T-helper 1 cell (primary cell): ENCODE measurements around the gene MAML3.
A peak's percentile ranks its signal among the peaks of the same experiment; 100 is the strongest.

ENCODE experiments used
- DNase-seq, 5 donors: peaks; one replicate each; pipeline ENCODE4 v3.0.0-alpha.2; 2012 to 2020

Gene MAML3

GRCh38 chr4:139917896-139918295, 236.1 kb downstream of the MAML3 start:
- no peak for DNase-seq

GRCh38 chr4:139916041-139916440, 237.9 kb downstream of the MAML3 start:
- no peak for DNase-seq

GRCh38 chr4:139915037-139915436, 238.9 kb downstream of the MAML3 start:
- no peak for DNase-seq

GRCh38 chr4:139913995-139914598, 239.9 kb downstream of the MAML3 start:
- DNase-seq, result no peak

- no peak for DNase-seq
Measured at GRCh38 chr4:139913398-139913990, 240.5 kb downstream of the MAML3 start.

- DNase-seq, result no peak
Measured at GRCh38 chr4:139912445-139912844, 241.5 kb downstream of the MAML3 start.

- DNase-seq, result no peak
Measured at GRCh38 chr4:139910106-139910505, 243.9 kb downstream of the MAML3 start.

- DNase-seq, result no peak
Measured at GRCh38 chr4:139908636-139909437, 245.1 kb downstream of the MAML3 start.

GRCh38 chr4:139907001-139907809, 246.8 kb downstream of the MAML3 start:
- no peak for DNase-seq

- no peak for DNase-seq
Measured at GRCh38 chr4:139905489-139905888, 248.5 kb downstream of the MAML3 start.

GRCh38 chr4:139904406-139904805, 249.6 kb downstream of the MAML3 start:
- peak in 1 of 5 donors; percentile 22 for DNase-seq

- DNase-seq, result no peak
Measured at GRCh38 chr4:139903845-139904244, 250.1 kb downstream of the MAML3 start.

GRCh38 chr4:139902321-139903320, 251.4 kb downstream of the MAML3 start:
- DNase-seq, result no peak

- DNase-seq, result no peak
Measured at GRCh38 chr4:139901531-139902320, 252.3 kb downstream of the MAML3 start.

- DNase-seq, result peak in 1 of 5 donors; percentile 71
Measured at GRCh38 chr4:139900964-139901376, 253.0 kb downstream of the MAML3 start.

- no peak for DNase-seq
Measured at GRCh38 chr4:139899346-139899745, 254.6 kb downstream of the MAML3 start.

- DNase-seq, result peak in 1 of 5 donors; percentile 21
Measured at GRCh38 chr4:139898293-139898692, 255.7 kb downstream of the MAML3 start.

- DNase-seq, result no peak
Measured at GRCh38 chr4:139896091-139896604, 257.8 kb downstream of the MAML3 start.

- no peak for DNase-seq
Measured at GRCh38 chr4:139893801-139894200, 260.2 kb downstream of the MAML3 start.

- no peak for DNase-seq
Measured at GRCh38 chr4:139892973-139893736, 260.8 kb downstream of the MAML3 start.
